Ascending aorta (tissue), 2 donors: ENCODE measurements around the gene PROKR1. TPM values are rescaled to one million over a fixed set of nuclear protein-coding genes. Genes with fewer than 3 reads are reported as not detected.
A peak's percentile ranks its signal among the peaks of the same experiment; 100 is the strongest.

Source experiments
- DNase-seq, 2 donors: peaks; one replicate each; pipeline ENCODE4 v3.0.0-alpha.2; 2019; ENCODE audit warnings: low spot score in 2 of 2
- H3K27ac ChIP-seq, 2 donors: fragments of 200-600 bp; sonication (generic); one replicate each; pipeline ENCODE4 v1.5.1; 2016 to 2017; ENCODE audit warnings: mild to moderate bottlenecking in 1 of 2
- H3K27me3 ChIP-seq: fragments of 200-600 bp; sonication (generic); one replicate; pipeline ENCODE4 v1.5.1; 2017
- H3K36me3 ChIP-seq, 2 donors: fragments of 200-600 bp; sonication (generic); one replicate each; pipeline ENCODE4 v1.5.1; 2016
- H3K4me1 ChIP-seq, 2 donors: fragments of 200-600 bp; sonication (generic); one replicate each; pipeline ENCODE4 v1.5.1; 2016 to 2017; ENCODE audit warnings: mild to moderate bottlenecking in 1 of 2
- H3K4me3 ChIP-seq, 2 donors: fragments of 200-600 bp; sonication (generic); one replicate each; pipeline ENCODE4 v1.5.1; 2016 to 2017; ENCODE audit warnings: mild to moderate bottlenecking in 1 of 2
- H3K9me3 ChIP-seq, 2 donors: fragments of 200-600 bp; sonication (generic); one replicate each; pipeline ENCODE4 v1.5.1; 2016
- CTCF ChIP-seq, 3 experiments: fragments of 200-600 bp in 2 of 3; fragments of 450-650 bp in 1 of 3; sonication (generic) in 2 of 3; IDR thresholded peaks; one replicate each; pipeline ENCODE4 v1.5.1; 2016 to 2019; ENCODE audit warnings: antibody characterized with exemption in 3 of 3, mild to moderate bottlenecking in 1 of 3, moderate library complexity in 1 of 3
- intact Hi-C: fragments of 100-400 bp; cut with DNase I; formaldehyde crosslinking; loops from one replicate; pipeline ENCODE4 v1.15.1; 2023
- total RNA-seq: library from RNA; depleted of rRNA; stranded (reverse); fragments of >200 nt; gene quantifications from one replicate; pipeline ENCODE4 v1.1.0, GENCODE V29; 2016

The PROKR1 gene
- total RNA-seq, 1 donor from 2014 or later, result not detected

- no peak for DNase-seq
- Histone ChIP-seq H3K4me3 (no peak overlapping the region), H3K4me1 (no peaks in the 10 kb centered on the region), H3K9me3 (peaks cover 0 to 6% of the 10 kb centered on the region in 2 donors), H3K36me3 (no peaks in the 10 kb centered on the region), H3K27ac (no peak overlapping the region), H3K27me3 (no peaks in the 10 kb centered on the region)
- TF ChIP-seq CTCF (IDR thresholded peaks at IDR 0.05), result no peak
- intact Hi-C loops, result no loop called here
Measured at GRCh38 chr2:68620772-68621171, 22.6 kb upstream of the PROKR1 start.

GRCh38 chr2:68623820-68624219 lies 19.6 kb upstream of the PROKR1 start:
- no peak overlapping the region for H3K27ac ChIP-seq
- DNase-seq, result no peak
- H3K36me3 ChIP-seq, result no peaks in the 10 kb centered on the region
- H3K4me1 ChIP-seq, result no peaks in the 10 kb centered on the region
- peaks cover 0 to 6% of the 10 kb centered on the region in 2 donors for H3K9me3 ChIP-seq
- intact Hi-C loops, result no loop called here
- no peak overlapping the region for H3K4me3 ChIP-seq
- no peaks in the 10 kb centered on the region for H3K27me3 ChIP-seq
- no peak for TF ChIP-seq CTCF (IDR thresholded peaks at IDR 0.05)

- no peak overlapping the region for H3K4me3 ChIP-seq
- no peaks in the 10 kb centered on the region for H3K36me3 ChIP-seq
- peaks cover 0 to 9% of the 10 kb centered on the region in 2 donors for H3K9me3 ChIP-seq
- no peak for DNase-seq
- no peaks in the 10 kb centered on the region for H3K27me3 ChIP-seq
- H3K4me1 ChIP-seq, result no peaks in the 10 kb centered on the region
- intact Hi-C loops, result no loop called here
- TF ChIP-seq CTCF (IDR thresholded peaks at IDR 0.05), result no peak
- no peak overlapping the region for H3K27ac ChIP-seq
Measured at GRCh38 chr2:68627615-68628014, 15.8 kb upstream of the PROKR1 start.

- Histone ChIP-seq H3K36me3 (no peaks in the 10 kb centered on the region), H3K9me3 (peaks cover 0 to 3% of the 10 kb centered on the region in 2 donors), H3K4me3 (no peak overlapping the region), H3K27ac (no peak overlapping the region), H3K27me3 (no peaks in the 10 kb centered on the region), H3K4me1 (no peaks in the 10 kb centered on the region)
- no peak for DNase-seq
- no peak for TF ChIP-seq CTCF (IDR thresholded peaks at IDR 0.05)
- intact Hi-C loops, result no loop called here
Measured at GRCh38 chr2:68632021-68632420, 11.4 kb upstream of the PROKR1 start.

- no peaks in the 10 kb centered on the region for H3K27me3 ChIP-seq
- no peak overlapping the region for H3K27ac ChIP-seq
- H3K36me3 ChIP-seq, result no peaks in the 10 kb centered on the region
- no peak for DNase-seq
- no peak for TF ChIP-seq CTCF (IDR thresholded peaks at IDR 0.05)
- intact Hi-C loops, result no loop called here
- H3K4me3 ChIP-seq, result no peak overlapping the region
- H3K4me1 ChIP-seq, result no peaks in the 10 kb centered on the region
- no peaks in the 10 kb centered on the region for H3K9me3 ChIP-seq
Measured at GRCh38 chr2:68637047-68637446, 6.3 kb upstream of the PROKR1 start.

GRCh38 chr2:68643874-68644485 lies 601 bp downstream of the PROKR1 start:
- Histone ChIP-seq H3K4me3 (peak overlapping the region; percentile 54 to 63), H3K9me3 (no peaks in the 10 kb centered on the region), H3K27ac (no peak overlapping the region), H3K4me1 (no peaks in the 10 kb centered on the region), H3K36me3 (no peaks in the 10 kb centered on the region), H3K27me3 (no peaks in the 10 kb centered on the region)
- DNase-seq, result no peak
- intact Hi-C loops, result no loop called here
- TF ChIP-seq CTCF (IDR thresholded peaks at IDR 0.05), result no peak
